ENCODE results near the gene SEC14L1. TPM values are rescaled to one million over a fixed set of nuclear protein-coding genes. Genes with fewer than 3 reads are reported as not detected.

The SEC14L1 gene
- total RNA-seq, 1 experiment from 2014 or later: 25.8 TPM

DNA sequence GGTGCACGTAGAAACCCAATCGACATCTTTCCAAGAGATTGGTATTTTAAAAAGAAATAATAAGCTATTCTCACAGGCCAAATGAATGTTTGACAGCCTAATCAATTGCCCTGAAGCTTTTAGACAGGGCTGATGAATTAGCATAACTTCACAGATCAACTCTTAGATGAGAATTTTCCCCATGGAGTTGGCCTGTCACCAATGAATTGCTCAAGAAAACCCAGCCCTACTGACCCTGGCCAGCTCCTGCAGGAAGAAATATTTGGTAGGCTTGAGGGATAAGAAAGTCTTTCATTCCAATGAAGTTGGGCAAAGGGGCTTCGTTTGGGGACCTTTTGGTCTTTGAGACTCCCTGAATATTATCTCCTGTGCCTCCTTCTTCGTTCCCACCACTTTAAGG, 23.4 kb upstream of the SEC14L1 start:
- intact Hi-C loops (cut with micrococcal nuclease): no loop called here
- BruUV-seq (replicated peaks): no TSS peak
- TF ChIP-seq CTCF (IDR thresholded peaks at IDR 0.05; ENCODE audit: unreplicated experiment): no peak
- Mint-ChIP-seq H3K27me3 (ENCODE audit: insufficient read depth, unreplicated experiment) (no peaks in the 10 kb centered on the region), H3K36me3 (ENCODE audit: insufficient read depth, unreplicated experiment) (no peaks in the 10 kb centered on the region), H3K4me3 (ENCODE audit: unreplicated experiment) (no peak overlapping the region), H3K9me3 (ENCODE audit: unreplicated experiment) (no peaks in the 10 kb centered on the region), H3K4me1 (ENCODE audit: insufficient read depth, unreplicated experiment) (peaks cover 3% of the 10 kb centered on the region), H3K27ac (ENCODE audit: low read depth, unreplicated experiment) (no peak overlapping the region)
- ChIA-PET POLR2A (interaction anchor here (0.7 to 1.2 kb wide), 5 partner anchors 8 to 117 kb away, joined by 3 to 7 read pairs (median 3); no protein-coding TSS in a partner anchor), CTCF (interaction anchor here (0.5 to 1.1 kb wide), 5 partner anchors 20 to 245 kb away, joined by 3 to 5 read pairs (median 3); no protein-coding TSS in a partner anchor)
- DNase-seq (ENCODE audit: unreplicated experiment): no peak

DNA sequence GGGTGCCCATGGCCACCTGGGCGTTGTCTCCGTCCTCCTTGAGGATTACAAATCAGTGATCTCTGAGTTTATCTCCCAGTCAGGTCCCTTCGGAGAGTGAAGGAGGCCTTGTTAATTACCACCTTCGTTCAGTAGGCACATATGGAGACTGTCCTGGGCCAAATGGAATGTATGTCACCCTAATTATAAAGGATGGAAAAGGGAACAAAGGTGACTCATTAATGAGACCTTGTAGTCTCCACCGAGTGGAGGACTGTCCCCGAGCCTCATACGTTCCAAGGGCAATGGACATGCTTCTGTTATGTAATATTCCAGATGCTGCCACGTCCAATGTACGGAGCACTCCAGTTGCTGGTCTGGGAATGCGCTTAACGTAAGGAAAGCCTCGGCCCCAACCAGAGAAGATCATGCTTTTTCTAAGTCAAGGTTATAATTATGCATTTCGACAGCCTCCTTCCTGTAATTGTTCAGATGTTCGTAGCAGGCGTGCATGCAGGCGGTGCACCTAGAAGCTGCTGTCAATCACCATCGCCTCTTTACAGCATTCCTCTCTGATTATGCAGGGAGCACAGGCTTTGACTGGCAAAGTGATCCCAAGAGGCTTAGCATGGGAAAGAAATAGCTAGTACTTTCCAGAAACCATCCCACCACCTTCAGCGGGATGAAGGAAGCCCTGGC, 22.4 kb upstream of the SEC14L1 start:
- BruUV-seq (replicated peaks): no TSS peak
- CTCF ChIA-PET: interaction anchor here (0.5 kb wide), 1 partner anchor 177 kb away, joined by 3 read pairs; no protein-coding TSS in a partner anchor
- intact Hi-C loops (cut with micrococcal nuclease): no loop called here
- H3K36me3 Mint-ChIP-seq (ENCODE audit: insufficient read depth, unreplicated experiment): no peaks in the 10 kb centered on the region
- H3K4me1 Mint-ChIP-seq (ENCODE audit: insufficient read depth, unreplicated experiment): peaks cover 7% of the 10 kb centered on the region
- no peak for DNase-seq (ENCODE audit: unreplicated experiment)
- POLR2A ChIA-PET: interaction anchor here (0.5 to 1.2 kb wide), 4 partner anchors 14 to 167 kb away, joined by 3 to 7 read pairs (median 3); no protein-coding TSS in a partner anchor
- H3K9me3 Mint-ChIP-seq (ENCODE audit: unreplicated experiment): no peaks in the 10 kb centered on the region
- no peak for TF ChIP-seq CTCF (IDR thresholded peaks at IDR 0.05; ENCODE audit: unreplicated experiment)
- no peaks in the 10 kb centered on the region for H3K27me3 Mint-ChIP-seq (ENCODE audit: insufficient read depth, unreplicated experiment)
- H3K27ac Mint-ChIP-seq (ENCODE audit: low read depth, unreplicated experiment): no peak overlapping the region
- no peak overlapping the region for H3K4me3 Mint-ChIP-seq (ENCODE audit: unreplicated experiment)

- POLR2A ChIA-PET: interaction anchor here (1.1 kb wide), 2 partner anchors 21 to 31 kb away, joined by 3 read pairs; no protein-coding TSS in a partner anchor
Measured at GRCh38 chr17:77119668-77120301, 21.0 kb upstream of the SEC14L1 start.

More at GRCh38 chr17:77119668-77120301, 21.0 kb upstream of the SEC14L1 start:
- H3K4me3 Mint-ChIP-seq (ENCODE audit: unreplicated experiment): no peak overlapping the region
- no peaks in the 10 kb centered on the region for H3K36me3 Mint-ChIP-seq (ENCODE audit: insufficient read depth, unreplicated experiment)
- no peaks in the 10 kb centered on the region for H3K27me3 Mint-ChIP-seq (ENCODE audit: insufficient read depth, unreplicated experiment)
- intact Hi-C loops (cut with micrococcal nuclease): no loop called here
- no peak for TF ChIP-seq CTCF (IDR thresholded peaks at IDR 0.05; ENCODE audit: unreplicated experiment)
- H3K27ac Mint-ChIP-seq (ENCODE audit: low read depth, unreplicated experiment): no peak overlapping the region
- no peaks in the 10 kb centered on the region for H3K9me3 Mint-ChIP-seq (ENCODE audit: unreplicated experiment)
- DNase-seq (ENCODE audit: unreplicated experiment): no peak
- CTCF ChIA-PET: interaction anchor here (0.6 kb wide), 1 partner anchor 135 kb away, joined by 3 read pairs; no protein-coding TSS in a partner anchor
- H3K4me1 Mint-ChIP-seq (ENCODE audit: insufficient read depth, unreplicated experiment): peaks cover 15% of the 10 kb centered on the region
- no TSS peak for BruUV-seq (replicated peaks)

Data from MCF 10A (cell line).